Erythroblast (primary cell): ENCODE data around the gene SLC23A2.

Source experiments
- GATA1 ChIP-seq: IDR thresholded peaks from 2 replicates; pipeline ENCODE4 v1.6.1; 2011; ENCODE audit warnings: low read depth, mild to moderate bottlenecking, control low read depth, low read length, moderate library complexity
- POLR2A ChIP-seq: IDR thresholded peaks from 2 replicates; pipeline ENCODE4 v1.6.1; 2011; ENCODE audit warnings: mild to moderate bottlenecking, low read length

GRCh38 chr20:4802527-4802926, 198.8 kb downstream of the SLC23A2 start:
- TF ChIP-seq POLR2A, result no peak
- TF ChIP-seq GATA1, result no peak
